GM19455 (cell line): Measurements from ENCODE around the gene SLC2A8.

Source experiments
- ATAC-seq: cut with Tn5 transposase; IDR thresholded peaks from one replicate; pipeline ENCODE4 v1.9.1; 2021; ENCODE audit not compliant: unreplicated experiment

SLC2A8 gene

DNA sequence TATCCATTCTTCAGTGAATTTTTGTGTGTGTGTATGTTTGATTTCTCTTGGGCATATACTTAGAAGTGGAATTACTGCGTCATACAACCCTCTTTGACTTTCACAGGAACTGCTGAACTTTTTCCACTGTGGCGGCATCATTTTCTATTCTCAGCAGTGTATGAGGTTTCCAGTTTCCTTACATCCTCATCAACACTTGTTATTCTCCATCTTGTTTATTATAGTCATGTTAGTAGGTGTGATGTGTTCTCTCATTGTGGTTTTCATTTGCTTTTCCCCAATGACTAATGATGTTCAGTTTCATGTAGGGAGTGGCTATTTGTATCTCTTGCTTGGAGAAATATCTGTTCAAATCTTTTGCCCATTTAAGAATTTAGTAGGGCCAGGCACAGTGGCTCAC lies 29.8 kb downstream of the SLC2A8 start:
- ATAC-seq, result no peak

DNA sequence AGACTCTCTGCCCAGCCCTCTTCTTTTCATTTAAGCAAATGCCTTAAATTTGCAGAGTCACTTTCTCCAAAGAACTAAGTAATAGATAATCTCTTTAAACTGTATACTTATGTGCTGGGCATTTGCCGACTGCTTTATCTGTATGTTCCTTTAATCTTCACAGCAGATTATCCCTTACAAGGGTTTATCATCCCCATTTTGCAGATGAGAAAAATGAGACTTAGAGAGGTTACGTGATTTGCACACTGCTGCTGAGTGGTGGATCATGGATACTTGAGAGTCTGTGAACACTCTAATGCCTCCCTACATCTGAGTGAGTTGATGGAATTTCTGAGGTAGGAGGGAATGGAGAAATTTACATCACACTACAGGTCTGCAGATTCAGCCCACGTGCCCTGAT lies 31.4 kb downstream of the SLC2A8 start:
- no peak for ATAC-seq

DNA sequence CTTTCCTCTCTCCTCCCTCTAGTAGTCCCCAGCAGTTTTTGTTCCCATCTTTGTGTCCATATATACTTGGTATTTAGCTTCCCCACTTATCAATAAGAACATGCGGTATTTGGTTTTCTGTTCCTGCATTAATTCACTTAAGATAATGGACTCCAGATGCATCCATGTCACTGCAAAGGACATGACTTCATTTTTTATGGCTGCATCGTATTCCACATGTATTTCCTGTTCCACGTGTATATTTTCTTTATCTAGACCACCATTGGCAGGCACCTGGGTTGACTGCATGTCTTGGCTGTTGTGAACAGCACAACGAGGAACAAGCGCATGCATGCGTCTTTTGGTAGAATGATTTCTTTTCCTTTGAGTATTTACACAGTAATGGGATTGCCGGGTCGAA lies 33.4 kb downstream of the SLC2A8 start:
- no peak for ATAC-seq

DNA sequence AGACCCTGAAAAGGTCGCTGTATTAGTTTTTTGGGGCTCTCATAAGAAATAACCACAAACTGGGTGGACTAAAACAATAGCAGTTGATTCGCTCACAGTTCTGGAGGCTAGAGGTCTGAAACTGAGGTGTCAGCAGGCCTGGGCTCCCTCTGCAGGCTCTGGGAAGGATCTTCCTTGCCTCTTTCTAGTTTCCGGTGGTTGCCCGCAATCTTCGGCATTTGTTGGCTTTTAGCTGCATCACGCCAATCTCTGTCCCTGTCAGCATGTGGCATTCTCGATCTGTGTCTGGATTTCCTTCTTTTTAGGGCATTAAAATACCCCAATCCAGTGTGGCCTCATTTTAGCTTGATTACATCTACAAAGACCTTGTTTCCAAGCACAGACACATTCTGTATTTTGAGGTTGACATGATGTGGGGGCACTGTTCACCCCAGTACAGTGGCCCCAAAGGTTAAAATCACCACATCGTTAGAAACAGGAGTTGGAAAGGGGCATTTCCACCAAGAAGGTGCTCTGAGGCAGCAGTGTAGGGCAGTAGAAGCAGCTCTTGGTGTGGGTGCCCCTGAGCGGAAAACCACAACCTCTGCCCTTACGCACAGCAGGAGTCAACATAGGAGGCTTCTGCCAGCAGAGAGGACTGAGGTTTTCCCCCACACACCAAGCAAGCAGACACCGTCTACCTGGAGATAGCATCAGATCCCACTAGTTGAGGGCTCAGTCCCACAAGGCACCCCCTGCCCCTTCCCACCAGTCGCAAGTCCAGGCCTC lies 40.7 kb downstream of the SLC2A8 start:
- no peak for ATAC-seq

DNA sequence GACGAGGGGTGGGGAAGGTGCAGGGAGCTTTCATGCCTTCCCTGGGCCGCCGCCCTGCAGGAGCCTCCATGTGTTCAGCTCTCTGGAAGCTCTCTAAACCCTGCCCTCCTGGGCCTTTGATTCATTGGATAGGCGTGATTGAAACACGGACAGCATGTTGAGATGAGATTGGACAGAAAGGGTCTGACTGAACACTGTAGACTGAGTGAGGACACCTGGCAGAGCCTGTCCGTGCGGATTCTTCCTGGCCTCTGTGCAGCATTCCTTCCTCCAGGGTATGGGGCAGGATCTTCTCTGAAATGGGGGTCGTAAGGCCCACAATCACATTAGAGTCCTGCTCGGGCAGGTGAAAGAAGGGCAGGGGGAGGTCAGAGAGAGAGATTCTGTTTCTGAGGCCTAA lies 41.4 kb downstream of the SLC2A8 start:
- ATAC-seq, result no peak

DNA sequence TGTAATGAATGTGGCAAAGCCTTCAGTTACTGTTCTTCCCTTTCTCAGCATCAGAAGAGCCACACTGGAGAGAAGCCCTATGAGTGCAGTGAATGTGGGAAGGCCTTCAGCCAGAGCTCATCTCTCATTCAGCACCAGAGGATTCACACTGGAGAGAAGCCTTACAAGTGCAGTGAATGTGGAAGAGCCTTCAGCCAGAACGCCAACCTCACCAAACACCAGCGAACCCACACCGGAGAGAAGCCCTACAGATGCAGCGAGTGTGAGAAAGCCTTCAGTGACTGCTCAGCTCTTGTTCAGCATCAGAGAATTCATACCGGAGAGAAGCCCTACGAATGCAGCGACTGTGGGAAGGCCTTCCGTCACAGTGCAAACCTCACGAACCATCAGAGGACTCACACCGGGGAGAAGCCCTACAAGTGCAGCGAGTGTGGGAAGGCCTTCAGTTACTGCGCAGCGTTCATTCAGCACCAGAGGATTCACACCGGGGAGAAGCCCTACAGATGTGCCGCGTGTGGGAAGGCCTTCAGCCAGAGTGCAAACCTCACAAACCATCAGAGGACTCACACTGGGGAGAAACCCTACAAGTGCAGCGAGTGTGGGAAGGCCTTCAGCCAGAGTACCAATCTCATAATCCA lies 47.4 kb downstream of the SLC2A8 start:
- ATAC-seq, result no peak

DNA sequence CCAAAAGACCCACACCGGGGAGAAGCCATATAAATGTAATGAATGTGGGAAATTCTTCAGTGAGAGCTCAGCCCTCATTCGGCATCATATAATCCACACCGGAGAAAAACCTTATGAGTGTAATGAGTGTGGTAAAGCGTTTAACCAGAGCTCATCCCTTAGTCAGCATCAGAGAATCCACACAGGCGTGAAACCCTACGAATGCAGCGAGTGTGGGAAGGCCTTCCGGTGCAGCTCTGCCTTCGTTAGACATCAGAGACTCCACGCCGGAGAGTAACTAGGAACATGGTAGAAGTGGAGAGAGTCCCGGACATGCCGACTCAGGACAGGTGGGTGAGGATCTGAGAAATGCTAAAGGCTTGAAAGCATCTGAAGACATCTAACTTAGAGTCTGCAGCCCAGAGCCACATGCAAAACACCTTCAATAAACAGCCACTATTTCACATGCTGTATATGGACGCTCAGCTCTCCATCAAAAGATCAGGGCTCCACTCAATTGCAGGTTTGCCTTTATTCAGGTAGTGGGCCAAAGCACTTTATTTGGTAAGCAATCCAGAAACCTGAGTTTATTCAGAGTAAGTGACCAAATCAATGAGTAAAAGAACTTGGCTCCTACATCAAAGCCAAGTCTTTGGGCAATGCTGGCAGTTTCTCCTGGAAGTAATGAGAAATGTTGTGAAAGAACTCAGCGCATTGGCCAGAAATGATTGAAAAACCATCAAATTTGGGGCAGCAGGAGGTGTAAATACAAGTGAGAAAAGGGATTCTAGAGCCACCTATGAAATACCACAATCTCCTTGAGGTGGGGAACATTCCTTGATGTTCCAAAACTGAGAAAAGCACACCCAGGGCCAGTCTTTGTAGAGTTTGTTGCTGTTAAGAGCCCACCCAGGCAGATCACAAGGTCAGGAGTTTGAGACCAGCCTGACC lies 48.2 kb downstream of the SLC2A8 start:
- no peak for ATAC-seq

DNA sequence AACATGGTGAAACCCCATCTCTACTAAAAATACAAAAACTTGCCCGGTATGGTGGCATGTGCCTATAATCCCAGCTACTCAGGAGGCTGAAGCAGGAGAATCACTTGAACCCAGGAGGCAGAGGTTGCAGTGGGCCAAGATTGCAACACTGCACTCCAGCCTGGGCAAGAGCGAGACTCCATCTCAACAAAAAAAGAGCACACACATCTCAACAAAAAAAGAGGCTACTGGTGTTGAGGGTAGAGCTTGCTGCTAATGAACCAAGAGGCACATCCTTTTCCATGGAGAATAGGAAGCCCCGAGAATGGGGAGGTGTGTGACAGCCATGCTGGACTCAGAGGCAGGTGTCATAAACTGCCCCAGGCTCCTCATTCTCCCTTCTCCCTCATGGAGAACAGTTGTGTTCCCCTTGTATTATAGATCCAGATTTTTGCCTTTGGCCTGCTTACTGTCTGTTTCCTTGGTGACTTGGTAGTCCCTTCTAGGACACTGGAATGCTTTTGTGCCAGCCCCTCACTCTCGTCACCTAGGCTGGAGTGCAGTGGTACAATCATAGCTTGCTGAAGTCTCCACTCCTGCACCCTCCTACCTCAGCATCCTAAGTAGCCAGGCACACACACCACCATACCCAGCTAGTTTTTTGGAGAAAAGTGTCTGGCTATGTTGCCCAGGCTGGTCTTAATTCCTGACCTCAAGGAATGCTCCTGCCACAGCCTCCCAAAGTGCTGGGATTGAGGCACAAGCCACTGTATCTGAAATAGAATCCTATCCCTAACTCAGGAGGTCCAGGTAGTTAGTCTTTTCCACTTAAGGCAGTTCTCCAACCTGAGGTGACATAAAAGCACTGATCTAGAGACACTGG lies 49.1 kb downstream of the SLC2A8 start:
- no peak for ATAC-seq

DNA sequence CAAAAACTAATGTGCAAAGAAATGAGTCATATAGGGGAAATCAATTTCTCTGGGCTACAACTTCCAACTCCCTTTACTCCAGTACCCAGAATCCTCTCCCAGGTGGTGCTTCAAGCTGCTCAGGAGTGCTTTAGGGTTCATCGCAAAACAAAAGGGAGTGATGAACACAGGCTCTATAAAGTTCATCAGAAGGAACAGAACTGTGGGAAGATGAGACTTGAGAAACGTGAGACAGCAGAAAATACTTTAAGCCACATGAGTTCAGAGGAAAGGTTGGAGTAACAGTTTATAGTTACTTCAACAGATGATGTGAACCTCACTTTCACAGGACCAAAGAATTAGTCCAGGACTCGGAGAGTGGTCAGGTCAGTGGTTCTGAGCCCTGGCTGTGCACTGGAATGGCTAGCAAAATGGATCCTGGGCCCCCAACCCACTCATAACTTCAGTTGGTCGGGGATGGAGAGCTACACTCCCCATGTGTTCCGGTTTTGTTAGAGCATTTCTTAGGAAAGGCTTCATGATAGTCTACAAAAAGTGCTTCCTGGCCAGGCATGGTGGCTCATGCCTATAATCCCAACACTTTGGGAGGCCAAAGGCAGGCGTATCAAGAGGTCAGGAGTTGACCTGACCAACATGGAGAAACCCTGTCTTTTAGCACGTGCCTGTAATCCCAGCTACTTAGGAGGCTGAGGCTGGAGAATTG lies 49.9 kb downstream of the SLC2A8 start:
- ATAC-seq, result no peak

DNA sequence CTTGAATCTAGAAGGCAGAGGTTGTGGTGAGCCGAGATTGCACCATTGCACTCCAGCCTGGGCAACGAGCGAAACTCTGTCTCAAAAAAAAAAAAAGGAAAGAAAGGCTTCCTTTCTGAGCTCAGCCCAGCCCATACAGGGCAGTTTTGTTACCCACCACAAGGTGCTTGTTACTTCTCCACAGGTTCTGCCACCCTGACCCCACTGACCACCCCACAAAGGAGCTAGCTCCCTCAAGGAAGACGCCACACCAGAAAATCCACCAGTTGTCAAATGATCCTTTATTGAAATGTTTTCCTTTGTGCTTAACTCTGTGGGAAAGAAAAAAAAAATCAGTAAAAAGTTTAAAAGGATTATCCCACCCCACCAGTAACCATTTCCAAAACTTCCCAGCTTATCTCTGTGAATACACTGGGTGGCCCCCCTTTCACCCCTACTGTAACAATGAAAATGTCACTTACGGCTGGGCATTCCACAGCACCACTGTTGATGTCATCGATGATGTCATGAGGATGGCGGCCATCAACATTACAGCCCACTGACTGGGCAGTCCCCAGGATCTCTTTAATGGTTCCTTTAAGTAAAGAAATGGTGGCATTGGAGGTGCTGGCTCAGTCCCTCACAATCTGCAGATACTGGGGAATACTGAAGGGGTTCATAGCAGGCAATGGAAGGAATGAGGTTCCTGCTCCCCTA lies 50.6 kb downstream of the SLC2A8 start:
- no peak for ATAC-seq

DNA sequence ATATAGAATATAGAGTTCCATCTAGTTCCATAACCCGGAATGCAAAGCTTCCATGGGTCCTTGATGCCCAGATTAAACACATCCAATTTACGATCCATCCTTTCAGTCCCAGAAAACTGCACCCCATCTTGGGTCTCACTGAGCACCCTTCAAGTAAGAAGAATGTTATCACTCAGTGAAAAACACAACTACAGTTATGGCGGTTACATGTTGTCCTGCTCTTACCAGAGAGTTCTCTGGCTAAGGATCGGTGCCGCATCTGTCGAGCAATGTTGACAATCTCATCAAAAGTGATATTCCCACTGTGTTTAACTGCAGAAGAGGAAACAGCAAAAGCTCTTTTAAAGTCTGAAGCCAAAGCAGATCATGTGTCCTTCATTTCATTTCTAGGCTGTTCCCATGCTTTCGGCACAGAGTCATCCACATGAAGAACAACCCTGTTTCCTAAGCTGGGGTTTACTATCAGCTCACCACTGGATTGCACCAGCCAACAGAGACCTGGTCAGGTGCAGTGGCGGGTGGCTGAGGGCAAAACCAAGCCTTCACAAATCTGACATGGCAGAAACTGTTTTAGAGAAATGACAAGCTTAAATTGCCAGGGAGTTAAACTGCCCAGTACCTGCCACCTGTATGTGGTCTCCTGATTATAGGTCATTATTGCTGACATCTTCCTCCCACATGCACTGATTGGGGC lies 51.3 kb downstream of the SLC2A8 start:
- ATAC-seq, result no peak

DNA sequence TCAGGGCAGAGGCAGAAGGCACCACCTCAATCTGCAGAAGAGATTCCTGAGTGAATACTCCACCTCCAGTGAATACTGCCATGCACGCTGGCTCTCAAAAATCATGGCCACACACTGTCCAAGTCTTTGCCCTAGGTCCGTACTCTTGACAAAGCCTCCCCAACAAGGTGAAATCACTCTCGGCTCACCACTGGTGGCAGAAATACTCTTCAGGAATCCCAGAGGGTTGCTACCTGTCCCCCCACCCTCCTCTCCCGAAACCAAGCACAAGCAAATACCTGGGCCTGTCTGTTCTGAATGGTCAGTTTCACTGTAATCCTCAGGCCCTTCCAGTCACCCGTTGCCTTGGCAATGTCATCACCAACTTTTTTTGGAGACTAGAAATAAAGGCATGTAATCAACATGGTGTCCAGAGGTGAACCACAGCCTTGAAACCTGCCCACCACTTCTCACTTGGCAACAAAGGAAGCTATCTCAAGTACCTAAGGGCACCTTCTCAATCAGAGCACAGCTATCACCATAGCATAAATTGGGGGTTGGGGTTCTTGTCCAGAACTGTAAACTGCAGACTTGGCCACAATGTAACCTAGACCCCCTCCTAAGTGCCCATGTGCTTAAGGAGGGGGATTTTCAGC lies 52.5 kb downstream of the SLC2A8 start:
- no peak for ATAC-seq

DNA sequence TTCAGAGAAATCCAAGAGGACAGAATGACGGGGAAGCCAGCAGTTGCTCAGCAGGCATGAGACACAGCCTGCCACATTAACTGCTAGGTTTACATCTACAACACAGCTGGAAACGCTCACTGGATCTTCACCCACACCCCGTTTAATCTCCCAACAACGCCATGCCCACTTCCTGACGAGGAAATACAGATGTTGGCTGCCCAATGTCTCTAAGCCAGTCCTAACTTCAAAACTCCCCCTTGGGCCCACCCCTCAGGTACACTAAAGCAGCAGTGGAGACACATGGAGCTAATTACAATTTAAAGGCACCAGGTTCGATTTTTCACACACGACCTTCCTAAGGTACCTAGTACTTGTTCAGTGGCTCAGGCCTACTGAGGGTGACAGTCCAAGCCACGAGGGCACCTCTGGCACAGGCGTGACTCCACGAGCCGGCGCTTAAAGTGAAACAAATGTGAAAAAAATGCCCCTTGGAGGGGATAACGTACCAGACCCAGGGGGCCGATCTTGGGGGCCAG lies 53.3 kb downstream of the SLC2A8 start:
- ATAC-seq, result peak; percentile 10

DNA sequence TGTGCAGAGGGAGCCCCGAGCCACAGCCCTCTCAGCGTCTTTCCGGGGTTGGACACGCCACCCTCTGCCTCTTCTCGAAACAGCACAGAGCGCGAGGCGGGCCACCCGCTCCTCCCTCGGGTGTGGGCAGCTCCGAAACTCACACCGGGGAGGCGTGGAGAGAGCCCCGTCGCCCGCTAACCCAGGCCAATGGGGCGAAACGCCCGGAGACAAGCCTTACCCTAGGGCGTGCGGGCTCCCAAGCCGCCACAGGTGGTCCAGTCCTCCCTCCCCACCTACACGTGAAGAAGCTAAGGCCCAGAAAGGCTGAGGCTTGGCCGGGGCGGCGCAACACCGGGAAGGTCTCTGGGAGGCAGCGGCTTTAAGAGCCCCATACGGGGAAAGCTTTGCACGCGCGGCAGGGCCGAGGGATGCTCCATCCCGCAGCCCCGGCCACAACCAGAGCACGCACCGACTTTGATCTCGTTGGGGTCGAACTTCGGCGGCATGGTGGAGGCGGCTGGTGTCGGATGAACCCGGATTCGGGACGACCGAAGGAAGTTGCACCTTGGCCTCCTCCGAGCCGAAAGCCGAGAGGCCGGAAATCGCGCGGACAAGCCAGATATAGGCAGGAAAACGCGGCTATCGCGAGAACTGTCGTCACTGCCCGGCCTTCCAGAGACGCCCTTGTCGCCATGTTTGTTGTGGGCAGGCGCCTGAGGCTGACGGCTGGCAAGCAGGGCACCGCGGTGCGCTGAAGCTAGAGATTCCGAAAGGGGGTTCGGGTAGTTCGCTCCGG lies 54.0 kb downstream of the SLC2A8 start, which contains the start of the genes LRSAM1 and RPL12:
LRSAM1 (plus strand) TSS at position 681 of the 778 bp plus-strand sequence. CDS start 3,018 bp downstream, outside the sequence.
RPL12 (minus strand) TSS at position 577 of the 778 bp plus-strand sequence; CDS start at position 488, 89 bp downstream.
- peak; percentile 64 for ATAC-seq

DNA sequence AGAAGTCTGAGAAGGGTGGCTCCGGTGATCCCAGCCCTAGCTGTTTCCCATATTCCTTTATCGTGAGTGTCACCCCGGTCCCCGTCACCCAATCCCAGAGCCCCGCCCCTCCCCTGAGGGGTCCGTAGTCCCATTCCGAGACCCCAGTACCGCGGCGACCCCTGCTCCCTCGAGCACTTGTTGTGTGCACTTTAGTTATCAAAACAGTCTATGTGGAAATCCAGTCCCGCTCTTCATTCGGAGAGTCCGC lies 54.6 kb downstream of the SLC2A8 start:
- peak; percentile 26 for ATAC-seq

DNA sequence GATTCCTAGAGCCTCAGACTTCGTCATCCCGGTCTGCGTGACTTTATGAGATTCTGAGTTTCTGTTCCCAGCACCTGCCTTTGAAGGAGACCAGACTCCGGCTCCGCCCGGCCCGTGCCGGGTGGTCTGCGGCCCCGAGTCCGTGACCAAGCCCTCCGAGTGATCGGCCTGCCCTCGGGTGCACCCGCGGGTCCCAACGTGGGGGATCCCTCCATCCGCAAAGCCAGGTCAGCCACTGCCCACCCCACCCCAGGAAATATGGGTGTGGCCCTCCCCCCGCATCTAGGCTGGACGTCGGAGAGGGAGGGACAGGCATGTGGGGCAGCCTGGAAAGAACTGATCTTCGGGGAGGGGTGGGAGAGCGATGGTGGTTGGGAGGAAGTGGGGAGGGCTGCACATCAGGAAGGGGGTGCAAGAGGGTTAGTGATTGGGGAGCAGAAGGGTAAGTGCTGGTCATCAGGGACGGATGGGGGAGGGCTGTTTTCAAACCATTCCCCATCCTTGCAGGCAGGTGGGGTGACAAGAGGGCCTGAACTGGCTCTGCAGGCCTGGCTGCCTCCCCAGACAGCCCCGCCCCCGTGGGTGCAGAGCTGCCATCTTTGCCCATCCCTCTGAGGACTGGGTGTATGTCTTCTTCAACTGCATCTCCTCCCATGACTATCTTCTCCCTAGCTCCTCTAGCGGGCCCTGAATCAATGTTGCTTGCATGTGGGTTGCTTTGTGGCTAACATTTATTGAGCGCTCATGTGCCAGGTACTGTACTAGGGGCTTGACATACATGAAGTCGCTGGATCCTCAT lies 55.1 kb downstream of the SLC2A8 start:
- ATAC-seq, result peak; percentile 5

DNA sequence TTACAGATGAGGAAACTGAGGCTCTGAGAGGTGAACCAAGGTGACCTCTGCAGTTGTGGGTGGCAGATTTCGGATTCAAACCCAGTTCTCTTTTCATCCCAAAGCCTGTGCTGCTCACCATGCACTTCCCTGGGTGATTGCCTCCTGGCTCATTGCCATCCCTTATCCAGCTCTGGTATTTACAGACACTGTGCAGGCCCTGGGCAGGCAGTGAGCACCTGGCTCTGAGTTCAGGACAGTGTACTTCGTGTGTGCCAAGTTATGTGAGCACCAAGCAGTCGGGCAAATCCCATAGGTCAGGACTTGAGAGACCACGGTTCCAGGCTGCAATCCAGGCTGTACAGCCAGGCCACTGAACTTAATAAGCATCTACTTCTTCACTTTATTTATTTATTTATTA lies 55.7 kb downstream of the SLC2A8 start:
- no peak for ATAC-seq
